Fibroblast of lung (primary cell): ENCODE measurements around the gene ADD3. TPM values are rescaled to one million over a fixed set of nuclear protein-coding genes. Genes with fewer than 3 reads are reported as not detected.

ENCODE experiments used
- DNase-seq, 2 donors: peaks; one replicate each; pipeline versions ENCODE4 v3.0.0 to v3.0.0-alpha.2; 2010; ENCODE audit warnings: low read depth in 2 of 2
- H2AFZ ChIP-seq: 2 replicates; pipeline ENCODE4 v1.5.1; 2012; ENCODE audit warnings: low read length, control low read depth, inconsistent platforms
- H3K27ac ChIP-seq: 2 replicates; pipeline ENCODE4 v1.5.1; 2011; ENCODE audit warnings: low read length, control low read depth; ENCODE audit not compliant: insufficient read depth
- H3K27me3 ChIP-seq: 2 replicates; pipeline ENCODE4 v1.5.1; 2011; ENCODE audit warnings: mild to moderate bottlenecking, low read length; ENCODE audit not compliant: control insufficient read depth, insufficient read depth
- H3K36me3 ChIP-seq: 2 replicates; pipeline ENCODE4 v1.5.1; 2011; ENCODE audit warnings: low read length; ENCODE audit not compliant: control insufficient read depth, insufficient read depth
- H3K4me1 ChIP-seq: 2 replicates; pipeline ENCODE4 v1.5.1; 2011; ENCODE audit warnings: low read length; ENCODE audit not compliant: control insufficient read depth, insufficient read depth; ENCODE audit errors: extremely low read depth
- H3K4me2 ChIP-seq: 2 replicates; pipeline ENCODE4 v1.5.1; 2011; ENCODE audit warnings: low read length, control low read depth; ENCODE audit not compliant: insufficient read depth; ENCODE audit errors: extremely low read depth
- H3K4me3 ChIP-seq, 4 experiments: fragments of 200-600 bp in 1 of 4; sonication (generic) in 1 of 4; replicated peaks in 1 of 4; 2 replicates each; pipeline ENCODE4 v1.5.1; 2011 to 2016; ENCODE audit warnings: low read length in 4 of 4, low read depth in 3 of 4, mild to moderate bottlenecking in 3 of 4, control low read depth in 2 of 4, inconsistent platforms in 1 of 4, mixed read lengths in 1 of 4; ENCODE audit not compliant: insufficient read depth in 1 of 4; ENCODE audit errors: control extremely low read depth in 1 of 4
- H3K79me2 ChIP-seq: 2 replicates; pipeline ENCODE4 v1.5.1; 2012; ENCODE audit warnings: mild to moderate bottlenecking, low read length, inconsistent platforms; ENCODE audit not compliant: control insufficient read depth, insufficient read depth
- H3K9ac ChIP-seq: 2 replicates; pipeline ENCODE4 v1.5.1; 2011; ENCODE audit warnings: mild to moderate bottlenecking, low read length, control low read depth; ENCODE audit not compliant: insufficient read depth
- H3K9me3 ChIP-seq: 2 replicates; pipeline ENCODE4 v1.5.1; 2012; ENCODE audit warnings: low read depth, low read length; ENCODE audit not compliant: control insufficient read depth, insufficient read depth
- H4K20me1 ChIP-seq: 2 replicates; pipeline ENCODE4 v1.5.1; 2011; ENCODE audit warnings: low read length; ENCODE audit not compliant: control insufficient read depth, insufficient read depth; ENCODE audit errors: extremely low read depth
- EZH2 ChIP-seq: IDR thresholded peaks from 2 replicates; pipeline ENCODE4 v1.5.1; 2012; ENCODE audit warnings: low read length, control low read depth, mild to moderate bottlenecking; ENCODE audit errors: missing control alignments
- polyA plus RNA-seq, 2 donors: library from polyadenylated mRNA; depleted of rRNA in 1 of 2; stranded (reverse) in 1 of 2; unstranded in 1 of 2; fragments of >200 nt; gene quantifications; 2 replicates each; pipeline ENCODE4 v1.2.1, GENCODE V29; 2011 to 2012; ENCODE audit warnings: missing spikeins in 1 of 2
- total RNA-seq: library from RNA; depleted of rRNA; stranded (reverse); fragments of >200 nt; gene quantifications from 2 replicates; pipeline ENCODE4 v1.2.1, GENCODE V29; 2014
- TF ChIP-seq, protein P1 (sequence below), 2 donors: IDR thresholded peaks in 1 of 2; conservative IDR thresholded peaks in 1 of 2; 1 replicate in 1 of 2; 2 replicates in 1 of 2; pipeline ENCODE4 v1.5.1; 2011 to 2012; ENCODE audit warnings: low read length in 2 of 2, control low read depth in 1 of 2, inconsistent platforms in 1 of 2, low read depth in 1 of 2, mild to moderate bottlenecking in 1 of 2

The ADD3 gene
- total and polyA plus RNA-seq, 2 donors (not counting 1 experiment from before 2014, with no cell fraction given) = 93.0 to 416 TPM

DNA sequence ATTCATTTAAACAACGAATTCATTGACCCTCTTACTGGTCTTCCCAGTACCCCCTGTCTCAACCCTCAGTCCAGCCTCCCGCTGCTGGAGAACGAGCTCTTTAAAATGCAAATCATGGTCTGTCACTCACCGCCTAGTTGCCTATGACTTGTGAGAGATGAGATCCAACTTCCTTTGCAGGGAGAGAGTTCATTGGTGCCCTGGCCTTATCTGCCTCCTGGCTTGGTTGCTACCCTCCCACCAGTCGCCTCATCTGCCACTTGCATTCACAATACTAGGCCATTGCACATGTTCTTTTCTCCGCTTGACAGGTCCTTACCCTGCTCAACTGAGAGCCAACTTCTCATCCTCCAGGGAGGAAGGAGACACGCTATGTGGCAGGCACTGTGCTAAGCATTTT is 145.6 kb downstream of the ADD3 start:
- no peaks in the 10 kb centered on the region for H3K36me3 ChIP-seq
- H3K27me3 ChIP-seq = peaks cover 4% of the 10 kb centered on the region
- H3K4me2 ChIP-seq = no peak overlapping the region
- no peaks in the 10 kb centered on the region for H4K20me1 ChIP-seq
- H3K79me2 ChIP-seq = no peaks in the 10 kb centered on the region
- no peaks in the 10 kb centered on the region for H3K9me3 ChIP-seq
- H3K4me1 ChIP-seq = no peaks in the 10 kb centered on the region
- no peak overlapping the region for H3K9ac ChIP-seq
- no peak overlapping the region for H2AFZ ChIP-seq
- DNase-seq = no peak
- no peak overlapping the region for H3K4me3 ChIP-seq
- TF ChIP-seq EZH2 = no peak
- TF ChIP-seq, protein P1, sequence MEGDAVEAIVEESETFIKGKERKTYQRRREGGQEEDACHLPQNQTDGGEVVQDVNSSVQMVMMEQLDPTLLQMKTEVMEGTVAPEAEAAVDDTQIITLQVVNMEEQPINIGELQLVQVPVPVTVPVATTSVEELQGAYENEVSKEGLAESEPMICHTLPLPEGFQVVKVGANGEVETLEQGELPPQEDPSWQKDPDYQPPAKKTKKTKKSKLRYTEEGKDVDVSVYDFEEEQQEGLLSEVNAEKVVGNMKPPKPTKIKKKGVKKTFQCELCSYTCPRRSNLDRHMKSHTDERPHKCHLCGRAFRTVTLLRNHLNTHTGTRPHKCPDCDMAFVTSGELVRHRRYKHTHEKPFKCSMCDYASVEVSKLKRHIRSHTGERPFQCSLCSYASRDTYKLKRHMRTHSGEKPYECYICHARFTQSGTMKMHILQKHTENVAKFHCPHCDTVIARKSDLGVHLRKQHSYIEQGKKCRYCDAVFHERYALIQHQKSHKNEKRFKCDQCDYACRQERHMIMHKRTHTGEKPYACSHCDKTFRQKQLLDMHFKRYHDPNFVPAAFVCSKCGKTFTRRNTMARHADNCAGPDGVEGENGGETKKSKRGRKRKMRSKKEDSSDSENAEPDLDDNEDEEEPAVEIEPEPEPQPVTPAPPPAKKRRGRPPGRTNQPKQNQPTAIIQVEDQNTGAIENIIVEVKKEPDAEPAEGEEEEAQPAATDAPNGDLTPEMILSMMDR (conservative IDR thresholded peaks at IDR 0.05 in 1 of 2, IDR thresholded peaks at IDR 0.05 in 1 of 2; ENCODE audit: low read depth in 1 of 2, low read length in 2 of 2) = no peak
- H3K27ac ChIP-seq = no peak overlapping the region

DNA sequence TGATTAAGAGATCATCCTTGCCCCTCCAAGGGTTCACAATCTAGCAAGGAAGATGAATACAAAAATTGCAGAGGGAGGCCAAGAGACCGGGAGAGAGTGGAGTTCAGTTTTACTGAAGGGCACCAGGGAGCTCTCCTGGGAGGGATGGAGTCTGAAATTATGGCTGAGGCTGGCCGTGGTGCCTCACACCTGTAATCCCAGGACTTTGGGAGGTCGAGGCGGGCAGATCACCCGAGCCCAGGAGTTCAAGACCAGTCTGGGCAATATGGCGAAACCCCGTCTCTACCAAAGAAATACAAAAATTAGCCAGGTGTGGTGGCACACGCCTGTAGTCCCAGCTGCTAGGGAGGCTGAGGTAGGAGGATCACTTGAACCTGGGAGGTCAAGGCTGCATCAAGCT is 148.3 kb downstream of the ADD3 start:
- Histone ChIP-seq H3K27me3 (no peaks in the 10 kb centered on the region), H3K9ac (no peak overlapping the region), H3K79me2 (no peaks in the 10 kb centered on the region), H2AFZ (no peak overlapping the region), H3K36me3 (no peaks in the 10 kb centered on the region), H3K27ac (no peak overlapping the region), H3K4me2 (no peak overlapping the region), H3K4me3 (no peak overlapping the region), H4K20me1 (no peaks in the 10 kb centered on the region), H3K4me1 (no peaks in the 10 kb centered on the region), H3K9me3 (no peaks in the 10 kb centered on the region)
- TF ChIP-seq, protein P1 (conservative IDR thresholded peaks at IDR 0.05 in 1 of 2, IDR thresholded peaks at IDR 0.05 in 1 of 2; ENCODE audit: low read depth in 1 of 2, low read length in 2 of 2) = no peak
- TF ChIP-seq EZH2 = no peak
- no peak for DNase-seq

DNA sequence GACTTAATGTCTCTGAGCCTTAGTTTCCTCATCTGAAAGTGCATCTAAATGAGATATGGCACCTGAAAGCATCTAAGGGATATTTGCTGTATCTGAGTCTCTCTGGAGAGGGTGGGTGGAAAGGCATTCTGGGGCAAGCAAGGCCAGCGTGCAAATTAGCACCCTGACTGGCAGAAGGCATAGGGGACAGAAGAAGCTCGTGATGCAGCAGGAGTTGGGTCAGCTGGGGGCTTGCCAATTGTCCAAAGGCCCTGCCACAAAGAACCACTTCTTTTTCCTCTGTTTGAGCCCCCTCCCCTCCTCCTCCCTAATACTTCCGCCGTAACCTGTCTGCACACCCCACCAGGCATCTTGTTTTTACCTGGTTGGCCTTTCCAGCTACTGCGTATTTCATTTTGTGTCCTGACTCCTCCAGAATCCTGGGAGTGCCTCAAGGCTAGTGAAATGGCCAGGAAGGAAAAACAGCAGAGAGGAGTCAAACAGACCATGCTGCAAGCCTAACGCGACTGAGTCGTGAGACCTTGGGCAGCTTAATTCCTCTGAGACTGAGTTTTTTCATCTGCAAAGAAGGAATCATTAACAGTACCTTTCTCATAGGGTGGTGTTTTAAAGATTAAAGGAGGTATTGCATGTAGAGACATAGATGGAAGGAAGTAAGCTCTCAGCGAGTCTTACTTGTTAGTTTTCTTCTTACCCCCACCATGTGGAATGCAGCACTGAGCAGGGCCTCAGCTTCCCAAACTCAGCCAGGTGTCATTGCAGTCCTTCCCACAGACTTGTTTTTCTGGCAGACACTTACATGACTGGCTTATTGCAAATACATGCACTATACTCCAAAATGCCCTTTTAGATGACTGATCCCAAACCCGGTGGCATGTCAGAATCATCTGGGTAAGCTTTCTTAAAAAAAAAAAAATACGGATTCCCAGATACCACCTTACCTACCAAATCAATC is 150.5 kb downstream of the ADD3 start:
- Histone ChIP-seq H3K4me2 (no peak overlapping the region), H3K27ac (no peak overlapping the region), H3K9me3 (no peaks in the 10 kb centered on the region), H3K4me3 (no peak overlapping the region), H3K9ac (no peak overlapping the region), H3K27me3 (peaks cover 4% of the 10 kb centered on the region), H4K20me1 (no peaks in the 10 kb centered on the region), H3K79me2 (no peaks in the 10 kb centered on the region), H3K36me3 (no peaks in the 10 kb centered on the region), H2AFZ (no peak overlapping the region), H3K4me1 (no peaks in the 10 kb centered on the region)
- TF ChIP-seq, protein P1 (conservative IDR thresholded peaks at IDR 0.05 in 1 of 2, IDR thresholded peaks at IDR 0.05 in 1 of 2; ENCODE audit: low read depth in 1 of 2, low read length in 2 of 2) = no peak
- TF ChIP-seq EZH2 = no peak
- no peak for DNase-seq
